ENCODE data around the gene ICAM2.

DNA sequence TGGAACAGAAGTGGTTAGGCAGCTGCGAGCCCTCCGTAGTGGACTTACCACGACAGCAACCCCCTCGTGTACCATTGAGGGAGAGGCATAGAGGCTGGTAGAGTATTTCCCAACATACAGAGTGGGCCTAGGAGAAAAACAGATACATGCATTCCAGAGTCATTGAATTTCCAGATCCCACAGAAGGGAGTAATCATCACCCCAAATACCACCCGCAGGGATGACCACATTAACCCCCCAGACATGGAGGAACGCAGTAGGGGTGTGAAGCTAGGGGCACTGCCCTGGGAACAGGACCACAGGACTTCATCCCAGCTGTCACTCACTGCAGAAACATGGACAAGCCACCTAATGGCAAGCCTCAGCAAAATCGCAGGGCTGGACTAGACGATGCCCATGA, 44.7 kb upstream of the ICAM2 start:
- TF ChIP-seq, protein P1, sequence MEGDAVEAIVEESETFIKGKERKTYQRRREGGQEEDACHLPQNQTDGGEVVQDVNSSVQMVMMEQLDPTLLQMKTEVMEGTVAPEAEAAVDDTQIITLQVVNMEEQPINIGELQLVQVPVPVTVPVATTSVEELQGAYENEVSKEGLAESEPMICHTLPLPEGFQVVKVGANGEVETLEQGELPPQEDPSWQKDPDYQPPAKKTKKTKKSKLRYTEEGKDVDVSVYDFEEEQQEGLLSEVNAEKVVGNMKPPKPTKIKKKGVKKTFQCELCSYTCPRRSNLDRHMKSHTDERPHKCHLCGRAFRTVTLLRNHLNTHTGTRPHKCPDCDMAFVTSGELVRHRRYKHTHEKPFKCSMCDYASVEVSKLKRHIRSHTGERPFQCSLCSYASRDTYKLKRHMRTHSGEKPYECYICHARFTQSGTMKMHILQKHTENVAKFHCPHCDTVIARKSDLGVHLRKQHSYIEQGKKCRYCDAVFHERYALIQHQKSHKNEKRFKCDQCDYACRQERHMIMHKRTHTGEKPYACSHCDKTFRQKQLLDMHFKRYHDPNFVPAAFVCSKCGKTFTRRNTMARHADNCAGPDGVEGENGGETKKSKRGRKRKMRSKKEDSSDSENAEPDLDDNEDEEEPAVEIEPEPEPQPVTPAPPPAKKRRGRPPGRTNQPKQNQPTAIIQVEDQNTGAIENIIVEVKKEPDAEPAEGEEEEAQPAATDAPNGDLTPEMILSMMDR (IDR thresholded peaks at IDR 0.05): no peak
- no peak for TF ChIP-seq EP300 (IDR thresholded peaks at IDR 0.05)

Measured in tibial nerve (tissue), 4 donors.